Measurements from ENCODE around the gene MAP3K2. TPM values are rescaled to one million over a fixed set of nuclear protein-coding genes. Genes with fewer than 3 reads are reported as not detected.

The MAP3K2 gene
- total and polyA plus RNA-seq, 2 donors (not counting 3 experiments of a cell fraction or from before 2014, with no cell fraction given) = 3.4 to 25.7 TPM

GRCh38 chr2:127381762-127382161 is 6.0 kb downstream of the MAP3K2 start:
- H2AFZ ChIP-seq (ENCODE audit: low read depth, low read length) = no peak overlapping the region
- dilution Hi-C loops (cut with MboI; ENCODE audit: extremely low pct_ligation_motif_present, low sequenced_read_pairs) (no loop called here), intact Hi-C loops (cut with micrococcal nuclease) (no loop called here)
- no peak for TF ChIP-seq POLR2A (IDR thresholded peaks at IDR 0.05; ENCODE audit: low read depth, low read length)
- TF ChIP-seq FOS (IDR thresholded peaks at IDR 0.05; ENCODE audit: borderline replicate concordance, insufficient read depth, low read length) = no peak
- no peak for TF ChIP-seq GATA2 (IDR thresholded peaks at IDR 0.05; ENCODE audit: insufficient read depth, insufficient read length, low read depth, low read length)
- no peak for TF ChIP-seq EZH2 (IDR thresholded peaks at IDR 0.05; ENCODE audit: borderline replicate concordance, low read depth, low read length, severe bottlenecking)
- no peak for TF ChIP-seq MAX (IDR thresholded peaks at IDR 0.05; ENCODE audit: insufficient read depth, insufficient read length)
- no peak for TF ChIP-seq MYC (IDR thresholded peaks at IDR 0.05; ENCODE audit: low read depth, low read length)
- no peak for TF ChIP-seq POLR2AphosphoS5 (IDR thresholded peaks at IDR 0.05; ENCODE audit: insufficient read depth, low read depth, low read length)
- TF ChIP-seq CTCF (IDR thresholded peaks at IDR 0.05; ENCODE audit: extremely low read depth in 1 of 2, insufficient read depth in 1 of 2, low read depth in 1 of 2, low read length in 2 of 2) = no peak
- TF ChIP-seq JUN (IDR thresholded peaks at IDR 0.05; ENCODE audit: borderline replicate concordance, insufficient read depth, insufficient read length, low read depth) = no peak
- H3K4me2 ChIP-seq (ENCODE audit: insufficient read depth, low read length) = peak overlapping the region; percentile 60
- H3K9me1 ChIP-seq (replicated peaks; ENCODE audit: control insufficient read depth, extremely low read depth, insufficient read depth, low read length) = peaks cover 4% of the 10 kb centered on the region
- H3K4me1 ChIP-seq (ENCODE audit: control insufficient read depth, extremely low read depth, insufficient read depth, low read length) = peaks cover 29% of the 10 kb centered on the region
- FAIRE-seq = no peak
- no peak overlapping the region for H3K4me3 ChIP-seq (replicated peaks in 1 of 3; ENCODE audit: insufficient read depth in 1 of 3, low read depth in 1 of 3, low read length in 3 of 3)
- H3K9me3 ChIP-seq (replicated peaks; ENCODE audit: control insufficient read depth, insufficient read depth, low read length) = no peaks in the 10 kb centered on the region
- peak; percentile 30 for DNase-seq (ENCODE audit: low read depth, low spot score)
- BruUV-seq (replicated peaks) = no TSS peak
- H4K20me1 ChIP-seq (replicated peaks; ENCODE audit: control insufficient read depth, extremely low read depth, insufficient read depth, low read length) = peaks cover 9% of the 10 kb centered on the region
- H3K9ac ChIP-seq (replicated peaks; ENCODE audit: extremely low read depth, insufficient read depth, low read length) = no peak overlapping the region
- H3K36me3 ChIP-seq (ENCODE audit: control insufficient read depth in 2 of 2, extremely low read depth in 1 of 2, insufficient read depth in 2 of 2, low read length in 2 of 2) = no peaks in the 10 kb centered on the region
- CTCF ChIA-PET = interaction anchor here (0.6 to 1.5 kb wide), 2 partner anchors 23 to 272 kb away, joined by 4 read pairs; no protein-coding TSS in a partner anchor
- H3K27ac ChIP-seq (ENCODE audit: insufficient read depth, low read depth, low read length) = no peak overlapping the region
- POLR2A ChIA-PET = no interaction called here
- H3K27me3 ChIP-seq (ENCODE audit: control insufficient read depth in 2 of 2, insufficient read depth in 2 of 2, low read length in 2 of 2) = no peaks in the 10 kb centered on the region
- peaks cover 82% of the 10 kb centered on the region for H3K79me2 ChIP-seq (ENCODE audit: control insufficient read depth, insufficient read depth, low read length)
